ENCODE measurements around the gene ADRA2A. TPM values are rescaled to one million over a fixed set of nuclear protein-coding genes. Genes with fewer than 3 reads are reported as not detected.

The ADRA2A gene
- 1 to 10 TPM; 3.6 to 4.3 TPM for total RNA-seq
- long read RNA-seq, partial matches to known transcripts = 0 of 1 reads
- long read RNA-seq, other reads (novel, unspliced or antisense) = 0 of 1 reads

GRCh38 chr10:111076682-111077478, at the start of gene ADRA2A:
TSS of gene ADRA2A (plus strand) at chr10:111077029. CDS start at chr10:111077997, 968 bp downstream.
- peak; percentile 28 for DNase-seq

DNA sequence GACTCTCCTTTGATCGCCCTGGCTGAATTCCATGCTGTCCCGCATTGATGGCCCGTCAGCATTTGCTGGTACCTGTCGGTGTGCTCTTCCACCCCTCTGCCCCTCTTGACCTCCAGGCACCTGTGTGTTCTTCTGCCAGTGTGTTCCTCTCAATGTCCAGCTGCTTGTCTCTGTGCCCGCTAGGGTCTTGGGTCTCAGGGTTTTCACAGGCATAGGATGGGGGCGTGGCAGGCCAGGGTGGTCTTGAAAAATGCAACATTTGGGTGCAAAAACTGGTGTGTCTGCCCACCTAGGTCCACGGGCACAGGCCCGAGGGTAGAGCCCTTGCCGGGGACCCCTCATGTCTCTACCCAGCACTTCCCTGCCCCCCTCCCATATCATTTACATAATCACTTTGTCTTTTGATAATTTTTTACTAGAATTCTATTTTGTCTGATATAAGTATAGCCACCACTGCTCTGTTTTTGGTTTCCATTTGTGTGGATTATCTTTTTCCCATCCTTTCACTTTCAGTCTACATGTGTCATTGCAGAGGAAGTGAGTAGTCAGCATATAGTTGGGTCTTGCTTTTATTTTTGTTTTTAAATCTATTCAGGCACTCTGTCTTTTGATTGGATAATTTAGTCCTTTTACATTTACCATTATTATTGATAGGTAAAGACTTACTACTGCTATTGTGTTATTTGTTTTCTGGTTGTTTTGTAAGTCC, 46.6 kb upstream of the ADRA2A start:
- intact Hi-C loops (cut with DNase I) = no loop called here
- DNase-seq (no peak), ATAC-seq (no peak)

More at GRCh38 chr10:111076682-111077478, at the start of gene ADRA2A:
- intact Hi-C loops (cut with DNase I) = loop anchor here in 1 of 2 donors (10.0 kb wide), 1 partner anchor 1058 kb away; no protein-coding TSS in a partner anchor
- ATAC-seq = peak; percentile 70

- DNase-seq (no peak), ATAC-seq (peak in 1 of 2 donors; percentile 16)
- intact Hi-C loops (cut with DNase I) = no loop called here
Observed at GRCh38 chr10:111034598-111035310, 42.1 kb upstream of the ADRA2A start.

GRCh38 chr10:111035542-111035941, 41.3 kb upstream of the ADRA2A start:
- DNase-seq (no peak), ATAC-seq (no peak)
- intact Hi-C loops (cut with DNase I) = no loop called here

GRCh38 chr10:111037858-111038257, 39.0 kb upstream of the ADRA2A start:
- no peak for DNase-seq
- no peak for ATAC-seq
- intact Hi-C loops (cut with DNase I) = no loop called here

DNA sequence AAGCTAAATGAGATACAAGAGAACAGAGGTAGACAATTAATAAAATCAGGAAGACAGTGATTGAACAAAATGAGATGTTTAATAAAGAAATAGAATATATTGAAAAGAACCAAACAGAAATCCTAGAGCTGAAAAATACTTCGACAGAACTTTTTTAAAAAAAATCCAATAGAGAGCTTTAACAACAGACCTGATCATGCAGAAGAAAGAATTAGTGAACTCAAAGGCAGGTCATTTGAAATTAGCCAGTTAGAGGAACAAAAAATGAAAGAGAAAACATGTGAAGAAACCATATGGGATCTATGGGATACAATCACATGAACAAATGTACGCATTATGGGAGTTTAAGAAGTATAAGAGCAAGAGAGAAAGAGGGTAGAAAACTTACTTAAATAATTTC, 37.3 kb upstream of the ADRA2A start:
- intact Hi-C loops (cut with DNase I) = no loop called here
- no peak for ATAC-seq
- no peak for DNase-seq

GRCh38 chr10:111057006-111057405, 19.8 kb upstream of the ADRA2A start:
- no peak for ATAC-seq
- intact Hi-C loops (cut with DNase I) = no loop called here
- DNase-seq = no peak

- DNase-seq (no peak), ATAC-seq (no peak)
- intact Hi-C loops (cut with DNase I) = no loop called here
Observed at GRCh38 chr10:111063471-111063870, 13.4 kb upstream of the ADRA2A start.

- no peak for ATAC-seq
- no peak for DNase-seq
- intact Hi-C loops (cut with DNase I) = loop anchor here in 1 of 2 donors (10.0 kb wide), 1 partner anchor 1063 kb away; no protein-coding TSS in a partner anchor
Observed at GRCh38 chr10:111072232-111072631, 4.6 kb upstream of the ADRA2A start.

GRCh38 chr10:111075577-111076185, 1.1 kb upstream of the ADRA2A start:
- intact Hi-C loops (cut with DNase I) = loop anchor here in 1 of 2 donors (10.0 kb wide), 1 partner anchor 1059 kb away; no protein-coding TSS in a partner anchor
- ATAC-seq = no peak
- no peak for DNase-seq

DNA sequence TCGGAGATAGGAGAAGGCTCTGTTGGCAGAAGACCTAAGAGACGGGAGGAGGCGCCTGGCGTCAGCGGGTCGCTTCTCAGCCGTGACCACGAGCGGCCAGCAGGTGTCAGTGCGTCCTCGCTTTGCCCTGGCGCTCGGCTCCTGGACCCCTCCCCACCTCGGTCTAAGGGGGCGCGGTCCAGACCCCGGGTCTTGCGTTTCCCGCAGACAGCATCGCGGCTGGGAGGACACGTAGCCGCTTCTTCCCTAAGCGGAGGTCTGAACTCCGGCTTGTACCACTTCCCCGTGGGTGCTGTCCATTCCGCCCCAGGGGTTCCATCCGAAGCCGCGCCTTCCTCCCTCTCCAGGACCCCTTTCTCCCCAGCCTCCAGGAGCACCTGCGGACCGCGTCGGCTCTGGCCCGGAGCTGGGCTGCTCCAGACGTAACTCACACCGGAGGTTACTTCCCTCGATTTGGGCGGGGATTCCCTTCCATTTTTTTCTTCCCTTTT, 593 bp upstream of the ADRA2A start:
- DNase-seq (peak; percentile 57), ATAC-seq (peak; percentile 72 to 86)
- intact Hi-C loops (cut with DNase I) = loop anchor here in 1 of 2 donors (10.0 kb wide), 1 partner anchor 1059 kb away; no protein-coding TSS in a partner anchor

- no peak for ATAC-seq
- intact Hi-C loops (cut with DNase I) = loop anchor here in 1 of 2 donors (10.0 kb wide), 1 partner anchor 1057 kb away; no protein-coding TSS in a partner anchor
- no peak for DNase-seq
Observed at GRCh38 chr10:111077479-111077784, 603 bp downstream of the ADRA2A start.

- intact Hi-C loops (cut with DNase I) = loop anchor here in 1 of 2 donors (10.0 kb wide), 1 partner anchor 1057 kb away; no protein-coding TSS in a partner anchor
- peak; percentile 25 to 31 for ATAC-seq
- peak; percentile 42 for DNase-seq
Observed at GRCh38 chr10:111077785-111078504, 1.1 kb downstream of the ADRA2A start.

DNA sequence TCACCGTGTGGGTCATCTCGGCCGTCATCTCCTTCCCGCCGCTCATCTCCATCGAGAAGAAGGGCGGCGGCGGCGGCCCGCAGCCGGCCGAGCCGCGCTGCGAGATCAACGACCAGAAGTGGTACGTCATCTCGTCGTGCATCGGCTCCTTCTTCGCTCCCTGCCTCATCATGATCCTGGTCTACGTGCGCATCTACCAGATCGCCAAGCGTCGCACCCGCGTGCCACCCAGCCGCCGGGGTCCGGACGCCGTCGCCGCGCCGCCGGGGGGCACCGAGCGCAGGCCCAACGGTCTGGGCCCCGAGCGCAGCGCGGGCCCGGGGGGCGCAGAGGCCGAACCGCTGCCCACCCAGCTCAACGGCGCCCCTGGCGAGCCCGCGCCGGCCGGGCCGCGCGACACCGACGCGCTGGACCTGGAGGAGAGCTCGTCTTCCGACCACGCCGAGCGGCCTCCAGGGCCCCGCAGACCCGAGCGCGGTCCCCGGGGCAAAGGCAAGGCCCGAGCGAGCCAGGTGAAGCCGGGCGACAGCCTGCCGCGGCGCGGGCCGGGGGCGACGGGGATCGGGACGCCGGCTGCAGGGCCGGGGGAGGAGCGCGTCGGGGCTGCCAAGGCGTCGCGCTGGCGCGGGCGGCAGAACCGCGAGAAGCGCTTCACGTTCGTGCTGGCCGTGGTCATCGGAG, 1.8 kb downstream of the ADRA2A start:
- intact Hi-C loops (cut with DNase I) = loop anchor here in 1 of 2 donors (10.0 kb wide), 1 partner anchor 1056 kb away; no protein-coding TSS in a partner anchor
- ATAC-seq (no peak), DNase-seq (no peak)

DNA sequence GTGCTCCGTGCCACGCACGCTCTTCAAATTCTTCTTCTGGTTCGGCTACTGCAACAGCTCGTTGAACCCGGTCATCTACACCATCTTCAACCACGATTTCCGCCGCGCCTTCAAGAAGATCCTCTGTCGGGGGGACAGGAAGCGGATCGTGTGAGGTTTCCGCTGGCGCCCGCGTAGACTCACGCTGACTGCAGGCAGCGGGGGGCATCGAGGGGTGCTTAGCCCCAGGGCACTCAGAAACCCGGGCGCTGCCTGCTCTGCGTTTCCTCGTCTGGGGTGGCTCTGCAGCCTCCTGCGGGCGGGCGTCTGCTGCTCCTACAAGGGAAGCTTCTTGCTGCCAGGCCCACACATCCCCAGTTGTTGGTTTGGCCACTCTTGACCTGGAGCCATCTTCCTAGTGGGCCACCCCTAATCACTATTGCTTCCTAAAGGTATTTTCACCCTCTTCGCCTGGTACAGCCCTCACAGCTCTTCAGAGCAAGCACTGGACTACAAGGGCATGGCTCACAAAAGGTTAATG, 2.5 kb downstream of the ADRA2A start:
- intact Hi-C loops (cut with DNase I) = loop anchor here in 1 of 2 donors (10.0 kb wide), 1 partner anchor 1056 kb away; no protein-coding TSS in a partner anchor
- DNase-seq (no peak), ATAC-seq (no peak)

- intact Hi-C loops (cut with DNase I) = loop anchor here in 1 of 2 donors (10.0 kb wide), 1 partner anchor 1055 kb away; no protein-coding TSS in a partner anchor
- no peak for DNase-seq
Observed at GRCh38 chr10:111079781-111080180, 3.0 kb downstream of the ADRA2A start.

GRCh38 chr10:111080224-111080623, 3.4 kb downstream of the ADRA2A start:
- DNase-seq (no peak), ATAC-seq (no peak)
- intact Hi-C loops (cut with DNase I) = no loop called here

More at GRCh38 chr10:111079781-111080180, 3.0 kb downstream of the ADRA2A start:
- no peak for ATAC-seq

All from left cardiac atrium (tissue), 4 donors.